BLaER1 (cell line): ENCODE results near the gene SNX19.

Source experiments
- H3K27ac ChIP-seq: shearing (Covaris generic); formaldehyde crosslinking; 2 replicates; pipeline ENCODE4 v1.8.1; 2022
- H3K27me3 ChIP-seq: shearing (Covaris generic); formaldehyde crosslinking; 2 replicates; pipeline ENCODE4 v1.8.1; 2022
- H3K36me3 ChIP-seq: shearing (Covaris generic); formaldehyde crosslinking; 2 replicates; pipeline ENCODE4 v1.8.1; 2022
- H3K4me1 ChIP-seq: shearing (Covaris generic); formaldehyde crosslinking; 2 replicates; pipeline ENCODE4 v1.8.1; 2022
- H3K4me2 ChIP-seq: shearing (Covaris generic); formaldehyde crosslinking; 2 replicates; pipeline ENCODE4 v1.8.1; 2022
- H3K4me3 ChIP-seq: shearing (Covaris generic); formaldehyde crosslinking; 2 replicates; pipeline ENCODE4 v1.8.1; 2022
- H3K9ac ChIP-seq: shearing (Covaris generic); formaldehyde crosslinking; 2 replicates; pipeline ENCODE4 v1.8.1; 2022
- H3K9me3 ChIP-seq: shearing (Covaris generic); formaldehyde crosslinking; 2 replicates; pipeline ENCODE4 v1.8.1; 2022
- H4K20me1 ChIP-seq: shearing (Covaris generic); formaldehyde crosslinking; 2 replicates; pipeline ENCODE4 v1.8.1; 2022
- Cebpa-rat ChIP-seq: shearing (Covaris generic); IDR thresholded peaks from 2 replicates; pipeline ENCODE4 v1.8.1; 2022

Gene SNX19

GRCh38 chr11:130891326-130891725 lies 25.0 kb downstream of the SNX19 start:
- no peak for TF ChIP-seq Cebpa-rat
- H3K27me3 ChIP-seq: no peaks in the 10 kb centered on the region
- H3K4me2 ChIP-seq: no peak overlapping the region
- 0 out of 2 replicates have a peak, but pooled peaks cover 15% of the 10 kb centered on the region for H4K20me1 ChIP-seq
- no peak overlapping the region for H3K27ac ChIP-seq
- H3K9ac ChIP-seq: no peak overlapping the region
- peaks cover 4% of the 10 kb centered on the region; the same call in 1 of the 2 replicates for H3K4me1 ChIP-seq
- peaks cover 73% of the 10 kb centered on the region for H3K36me3 ChIP-seq
- H3K4me3 ChIP-seq: no peak overlapping the region
- no peaks in the 10 kb centered on the region for H3K9me3 ChIP-seq

GRCh38 chr11:130890039-130890745 lies 26.1 kb downstream of the SNX19 start:
- Histone ChIP-seq H3K4me1 (peaks cover 4% of the 10 kb centered on the region; the same call in 1 of the 2 replicates), H3K4me2 (no peak overlapping the region), H3K9me3 (no peaks in the 10 kb centered on the region), H3K27me3 (no peaks in the 10 kb centered on the region), H4K20me1 (0 out of 2 replicates have a peak, but pooled peaks cover 5% of the 10 kb centered on the region), H3K9ac (no peak overlapping the region), H3K27ac (no peak overlapping the region), H3K4me3 (no peak overlapping the region), H3K36me3 (peaks cover 73% of the 10 kb centered on the region)
- no peak for TF ChIP-seq Cebpa-rat

GRCh38 chr11:130888790-130889189 lies 27.5 kb downstream of the SNX19 start:
- Histone ChIP-seq H3K4me3 (no peak overlapping the region), H3K9ac (no peak overlapping the region), H3K4me2 (no peak overlapping the region), H3K27me3 (no peaks in the 10 kb centered on the region), H3K9me3 (no peaks in the 10 kb centered on the region), H3K36me3 (peaks cover 72% of the 10 kb centered on the region), H3K4me1 (peaks cover 4% of the 10 kb centered on the region; the same call in 1 of the 2 replicates), H3K27ac (no peak overlapping the region), H4K20me1 (no peaks in the 10 kb centered on the region)
- no peak for TF ChIP-seq Cebpa-rat

- no peaks in the 10 kb centered on the region for H3K27me3 ChIP-seq
- H4K20me1 ChIP-seq: no peaks in the 10 kb centered on the region
- peaks cover 16% of the 10 kb centered on the region for H3K4me1 ChIP-seq
- no peak overlapping the region for H3K27ac ChIP-seq
- no peaks in the 10 kb centered on the region for H3K9me3 ChIP-seq
- no peak overlapping the region for H3K4me2 ChIP-seq
- H3K36me3 ChIP-seq: peaks cover 72% of the 10 kb centered on the region
- no peak overlapping the region for H3K4me3 ChIP-seq
- no peak overlapping the region for H3K9ac ChIP-seq
- TF ChIP-seq Cebpa-rat: no peak
Observed at GRCh38 chr11:130886704-130887103, 29.6 kb downstream of the SNX19 start.

- no peak overlapping the region for H3K27ac ChIP-seq
- no peak for TF ChIP-seq Cebpa-rat
- peaks cover 18% of the 10 kb centered on the region for H3K4me1 ChIP-seq
- H3K36me3 ChIP-seq: peaks cover 93% of the 10 kb centered on the region
- H4K20me1 ChIP-seq: no peaks in the 10 kb centered on the region
- no peaks in the 10 kb centered on the region for H3K27me3 ChIP-seq
- no peak overlapping the region for H3K4me3 ChIP-seq
- H3K4me2 ChIP-seq: peak overlapping the region; percentile 50
- H3K9ac ChIP-seq: no peak overlapping the region
- no peaks in the 10 kb centered on the region for H3K9me3 ChIP-seq
Observed at GRCh38 chr11:130882138-130882551, 34.1 kb downstream of the SNX19 start.

DNA sequence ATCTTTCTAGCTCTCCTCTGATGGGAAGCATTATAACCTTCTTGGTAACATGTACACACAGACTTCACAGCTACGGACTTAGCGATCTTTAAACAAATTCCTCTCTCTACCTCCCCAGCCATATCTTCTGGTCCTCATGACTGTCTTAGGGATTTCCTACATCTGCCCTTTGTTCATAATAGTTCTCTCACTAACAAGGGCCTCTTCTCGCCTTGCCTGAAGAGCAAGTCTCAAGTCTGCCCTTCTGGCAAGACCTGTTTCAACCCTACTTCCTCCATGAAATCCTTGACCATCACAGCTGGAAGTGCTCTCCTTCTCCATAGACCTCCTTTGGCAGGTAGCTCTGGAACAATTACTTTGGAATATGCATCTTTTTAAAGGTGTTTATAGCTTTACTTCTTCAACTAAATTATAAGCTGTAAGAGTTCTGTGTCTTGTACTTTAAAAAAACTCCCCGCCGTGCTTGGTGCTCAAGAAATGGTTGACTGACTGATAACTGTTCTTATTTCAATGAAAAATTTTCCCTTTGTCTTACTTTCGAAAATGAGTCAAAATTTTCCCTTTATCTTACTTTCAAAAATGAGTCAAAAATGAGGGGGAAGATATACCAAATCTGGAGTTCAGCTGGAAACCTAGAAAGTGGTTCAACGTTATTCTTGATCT lies 34.7 kb downstream of the SNX19 start:
- Histone ChIP-seq H3K4me2 (peak overlapping the region; percentile 50), H3K27ac (no peak overlapping the region), H3K9me3 (no peaks in the 10 kb centered on the region), H3K9ac (no peak overlapping the region), H4K20me1 (no peaks in the 10 kb centered on the region), H3K4me3 (no peak overlapping the region), H3K4me1 (peaks cover 14% of the 10 kb centered on the region), H3K27me3 (no peaks in the 10 kb centered on the region), H3K36me3 (peaks cover 96% of the 10 kb centered on the region)
- no peak for TF ChIP-seq Cebpa-rat

GRCh38 chr11:130879836-130880235 lies 36.4 kb downstream of the SNX19 start:
- peaks cover 14% of the 10 kb centered on the region for H3K4me1 ChIP-seq
- H3K4me3 ChIP-seq: no peak overlapping the region
- no peak overlapping the region for H3K9ac ChIP-seq
- no peak for TF ChIP-seq Cebpa-rat
- H3K4me2 ChIP-seq: no peak overlapping the region
- H3K27me3 ChIP-seq: no peaks in the 10 kb centered on the region
- H4K20me1 ChIP-seq: no peaks in the 10 kb centered on the region
- H3K27ac ChIP-seq: no peak overlapping the region
- H3K9me3 ChIP-seq: no peaks in the 10 kb centered on the region
- peaks cover 96% of the 10 kb centered on the region for H3K36me3 ChIP-seq

DNA sequence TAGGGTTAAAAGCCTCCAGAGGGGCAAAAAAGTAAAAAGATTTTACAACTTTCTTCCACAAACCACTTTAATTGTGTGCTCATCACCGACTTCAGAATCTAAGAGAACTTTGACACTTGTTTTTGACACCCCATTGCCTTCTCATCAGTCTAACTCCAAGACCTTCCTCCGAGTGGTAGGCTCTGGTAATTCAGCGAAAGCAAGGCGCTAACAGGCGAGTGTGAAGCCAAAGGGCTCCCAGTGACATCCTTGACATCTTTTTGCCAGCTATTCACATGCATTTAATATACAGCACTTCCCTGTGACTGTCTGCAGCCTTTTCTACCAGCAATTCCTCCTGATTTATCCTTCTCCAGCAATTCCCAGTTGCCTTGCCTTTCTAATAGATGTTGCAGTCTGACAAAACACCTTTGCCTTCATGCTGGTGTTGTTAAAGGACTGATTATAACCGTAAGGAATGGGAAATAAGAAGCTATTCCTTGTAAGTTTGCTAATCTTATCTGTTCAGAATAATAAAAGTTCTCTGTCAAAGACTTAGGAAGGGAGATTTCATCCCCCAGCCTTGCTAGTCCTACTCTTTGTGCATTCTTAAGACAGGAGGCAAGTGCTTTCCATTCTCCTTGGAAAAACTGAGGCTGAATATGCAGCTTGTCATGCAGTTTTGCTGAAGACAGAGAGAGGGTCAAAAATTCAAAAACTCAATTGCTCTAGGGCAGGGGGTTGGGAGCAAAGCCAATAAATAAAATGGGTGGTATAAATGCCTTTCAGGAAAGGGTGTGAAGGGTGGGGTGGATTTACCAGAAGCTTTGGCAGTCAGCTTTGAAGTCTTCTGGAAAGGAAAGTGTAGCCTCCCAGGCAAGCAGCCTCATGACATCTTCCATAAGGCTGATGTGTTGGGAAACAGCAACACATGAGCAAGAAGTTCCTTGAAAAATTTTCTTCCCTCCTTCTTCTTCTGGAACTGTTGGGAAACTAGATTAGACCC lies 39.1 kb downstream of the SNX19 start:
- peaks cover 94% of the 10 kb centered on the region for H3K36me3 ChIP-seq
- H3K4me3 ChIP-seq: no peak overlapping the region
- H3K4me2 ChIP-seq: no peak overlapping the region
- H3K4me1 ChIP-seq: peaks cover 7% of the 10 kb centered on the region
- no peaks in the 10 kb centered on the region for H4K20me1 ChIP-seq
- no peak for TF ChIP-seq Cebpa-rat
- H3K9me3 ChIP-seq: no peaks in the 10 kb centered on the region
- H3K27ac ChIP-seq: no peak overlapping the region
- no peak overlapping the region for H3K9ac ChIP-seq
- no peaks in the 10 kb centered on the region for H3K27me3 ChIP-seq

DNA sequence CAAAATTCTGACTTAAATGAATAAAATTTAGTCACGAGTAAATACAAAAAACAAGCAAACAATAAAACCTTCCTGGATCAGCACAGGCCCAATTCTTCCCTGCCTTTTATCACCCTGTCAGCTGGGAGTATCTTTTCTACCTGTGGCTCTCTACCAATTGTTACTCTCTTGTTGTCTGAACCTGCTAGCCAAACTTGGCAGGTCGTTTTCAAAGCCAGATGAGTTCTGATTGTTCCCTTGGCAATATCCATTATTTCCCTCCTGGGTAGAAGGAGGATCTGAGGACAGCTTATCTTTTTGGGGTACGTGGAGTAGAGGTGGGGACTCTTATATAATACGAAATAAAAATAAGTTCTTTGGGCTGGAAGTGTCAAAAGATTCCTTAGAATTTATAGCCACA lies 40.2 kb downstream of the SNX19 start:
- no peak overlapping the region for H3K4me3 ChIP-seq
- H3K36me3 ChIP-seq: peaks cover 93% of the 10 kb centered on the region
- H3K27me3 ChIP-seq: no peaks in the 10 kb centered on the region
- no peak overlapping the region for H3K9ac ChIP-seq
- no peak overlapping the region for H3K27ac ChIP-seq
- TF ChIP-seq Cebpa-rat: no peak
- no peaks in the 10 kb centered on the region for H3K9me3 ChIP-seq
- H3K4me1 ChIP-seq: no peaks in the 10 kb centered on the region
- no peak overlapping the region for H3K4me2 ChIP-seq
- no peaks in the 10 kb centered on the region for H4K20me1 ChIP-seq
